HL-60 (cell line): ENCODE results near the gene ANKH.

ENCODE experiments used
- DNase-seq, 2 experiments: peaks; one replicate each; pipeline ENCODE4 v3.0.0-alpha.2; 2010 to 2020; ENCODE audit warnings: low read depth in 1 of 2, low spot score in 1 of 2
- H3K27ac ChIP-seq: fragments of 250-450 bp; sonication (Bioruptor Pico); replicated peaks from 2 replicates; pipeline ENCODE4 v1.5.1; 2020; ENCODE audit warnings: mild to moderate bottlenecking, moderate library complexity
- H3K27me3 ChIP-seq: fragments of 250-450 bp; sonication (Bioruptor Pico); 2 replicates; pipeline ENCODE4 v1.5.1; 2021; ENCODE audit warnings: mild to moderate bottlenecking, moderate library complexity; ENCODE audit not compliant: insufficient read depth, poor library complexity, severe bottlenecking
- H3K4me3 ChIP-seq: replicated peaks from 2 replicates; pipeline ENCODE4 v1.5.1; 2011; ENCODE audit warnings: mild to moderate bottlenecking, control low read depth, low read length; ENCODE audit not compliant: insufficient read depth
- CTCF ChIP-seq: IDR thresholded peaks from one replicate; pipeline ENCODE4 v1.5.1; 2011; ENCODE audit warnings: low read length, control low read depth, inconsistent platforms; ENCODE audit not compliant: insufficient read depth
- GABPA ChIP-seq: IDR thresholded peaks from 2 replicates; pipeline ENCODE4 v1.6.1; 2012; ENCODE audit warnings: low read depth
- POLR2AphosphoS5 ChIP-seq: IDR thresholded peaks from 2 replicates; pipeline ENCODE4 v1.6.1; 2012; ENCODE audit warnings: low read depth
- REST ChIP-seq: IDR thresholded peaks from 2 replicates; pipeline ENCODE4 v1.6.1; 2012; ENCODE audit warnings: low read depth; ENCODE audit not compliant: insufficient replicate concordance
- SPI1 ChIP-seq: IDR thresholded peaks from 2 replicates; pipeline ENCODE4 v1.6.1; 2012; ENCODE audit warnings: low read depth, mild to moderate bottlenecking, borderline replicate concordance

ANKH gene

GRCh38 chr5:14721990-14722656, 149.5 kb downstream of the ANKH start:
- H3K27me3 ChIP-seq: no peaks in the 10 kb centered on the region
- no peak overlapping the region for H3K4me3 ChIP-seq
- no peak for TF ChIP-seq SPI1
- no peak for TF ChIP-seq GABPA
- no peak for TF ChIP-seq POLR2AphosphoS5
- TF ChIP-seq REST: no peak
- TF ChIP-seq CTCF: no peak
- no peak for DNase-seq
- no peak overlapping the region for H3K27ac ChIP-seq

- no peak for TF ChIP-seq REST
- no peak for TF ChIP-seq POLR2AphosphoS5
- TF ChIP-seq SPI1: no peak
- TF ChIP-seq GABPA: no peak
- TF ChIP-seq CTCF: no peak
- no peaks in the 10 kb centered on the region for H3K27me3 ChIP-seq
- no peak for DNase-seq
Observed at GRCh38 chr5:14720236-14720923, 151.2 kb downstream of the ANKH start.

GRCh38 chr5:14718778-14719177, 152.8 kb downstream of the ANKH start:
- no peaks in the 10 kb centered on the region for H3K27me3 ChIP-seq
- H3K4me3 ChIP-seq: no peak overlapping the region
- DNase-seq: no peak
- no peak for TF ChIP-seq CTCF
- TF ChIP-seq REST: no peak
- TF ChIP-seq POLR2AphosphoS5: no peak
- no peak for TF ChIP-seq GABPA
- TF ChIP-seq SPI1: no peak
- no peak overlapping the region for H3K27ac ChIP-seq

More at GRCh38 chr5:14720236-14720923, 151.2 kb downstream of the ANKH start:
- no peak overlapping the region for H3K27ac ChIP-seq
- no peak overlapping the region for H3K4me3 ChIP-seq
